VCaP (cell line): ENCODE results near the gene CENPA.
"Not testable (repeated sequence)": the region's sequence is repeated elsewhere in the genome, so short reads cannot be mapped to it uniquely, and the experiment has no call there.

Experiments used
- H3K27ac ChIP-seq: fragments of 450-650 bp; 2 replicates; pipeline ENCODE4 v1.5.1; 2017
- CTCF ChIP-seq: fragments of 450-650 bp; conservative IDR thresholded peaks from 2 replicates; pipeline ENCODE4 v1.5.1; 2017; ENCODE audit warnings: mild to moderate bottlenecking, moderate library complexity

The CENPA gene

GRCh38 chr2:26782876-26783704 is 2.8 kb upstream of the CENPA start:
- TF ChIP-seq CTCF: no peak
- no peak overlapping the region for H3K27ac ChIP-seq

GRCh38 chr2:26784570-26785234 is 1.2 kb upstream of the CENPA start:
- TF ChIP-seq CTCF: no peak
- H3K27ac ChIP-seq: peak overlapping the region; percentile 68

- peak overlapping the region; percentile 68 for H3K27ac ChIP-seq
- no peak for TF ChIP-seq CTCF
Measured at GRCh38 chr2:26786207-26787028, 562 bp downstream of the CENPA start.

GRCh38 chr2:26792720-26793119 is 6.9 kb downstream of the CENPA start:
- no peak for TF ChIP-seq CTCF
- H3K27ac ChIP-seq: no peak overlapping the region

- no peak overlapping the region for H3K27ac ChIP-seq
Measured at GRCh38 chr2:26793518-26793917, 7.7 kb downstream of the CENPA start.

GRCh38 chr2:26795135-26795534 is 9.3 kb downstream of the CENPA start:
- not testable (repeated sequence) for H3K27ac ChIP-seq

More at GRCh38 chr2:26793518-26793917, 7.7 kb downstream of the CENPA start:
- TF ChIP-seq CTCF: no peak

- TF ChIP-seq CTCF: no peak
- no peak overlapping the region for H3K27ac ChIP-seq
Measured at GRCh38 chr2:26801328-26801727, 15.5 kb downstream of the CENPA start.
